Gastroesophageal sphincter (tissue), 3 donors: ENCODE measurements around the gene FAAP100.

ENCODE experiments used
- CTCF ChIP-seq, 4 experiments: fragments of 200-600 bp in 2 of 4; fragments of 450-650 bp in 2 of 4; sonication (generic) in 1 of 4; IDR thresholded peaks; one replicate each; pipeline ENCODE4 v1.5.1; 2017 to 2019; ENCODE audit warnings: antibody characterized with exemption in 4 of 4, mild to moderate bottlenecking in 2 of 4, moderate library complexity in 2 of 4
- EP300 ChIP-seq: sonication (generic); formaldehyde crosslinking; IDR thresholded peaks from one replicate; pipeline ENCODE4 v1.6.1; 2017; ENCODE audit warnings: antibody characterized with exemption, mild to moderate bottlenecking
- POLR2A ChIP-seq, 2 donors: fragments of 450-650 bp; IDR thresholded peaks; one replicate each; pipeline ENCODE4 v1.6.1; 2017; ENCODE audit warnings: antibody characterized with exemption in 2 of 2, mild to moderate bottlenecking in 2 of 2, moderate library complexity in 1 of 2
- POLR2AphosphoS5 ChIP-seq: sonication (generic); formaldehyde crosslinking; IDR thresholded peaks from one replicate; pipeline ENCODE4 v1.6.1; 2017; ENCODE audit warnings: antibody characterized with exemption

- TF ChIP-seq CTCF (IDR thresholded peaks at IDR 0.05) (no peak), POLR2A (IDR thresholded peaks at IDR 0.05) (no peak), EP300 (no peak), POLR2AphosphoS5 (no peak)
These were observed 1.2 kb downstream of the FAAP100 start for GRCh38 chr17:81550830-81551457.
